ENCODE results near the gene SCFD1. TPM values are rescaled to one million over a fixed set of nuclear protein-coding genes. Genes with fewer than 3 reads are reported as not detected.

Gene SCFD1
- total RNA-seq, 4 donors from 2014 or later: 21.5 to 30.7 (median 28.2) TPM

DNA sequence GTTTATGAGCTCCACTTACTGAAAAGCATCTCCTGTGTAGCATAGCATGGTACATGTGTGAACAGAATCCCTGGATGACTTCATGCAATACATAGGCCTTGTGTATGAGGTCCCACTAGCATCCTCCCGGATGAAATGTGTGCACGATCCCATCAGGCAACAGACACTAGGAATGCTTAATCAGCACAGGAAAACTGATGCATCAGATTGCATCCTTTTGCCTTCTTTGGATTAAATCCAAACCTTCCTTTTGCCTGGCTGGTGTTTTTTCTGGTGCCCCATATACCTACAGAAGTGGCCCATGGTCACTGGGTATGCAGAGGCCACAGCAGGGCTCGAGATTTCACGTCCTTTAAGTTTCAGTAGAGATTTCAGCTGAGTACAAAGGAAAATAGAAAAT lies 131.3 kb downstream of the SCFD1 start:
- Histone ChIP-seq H3K27ac (no peak overlapping the region), H3K9me3 (no peaks in the 10 kb centered on the region), H3K4me3 (no peak overlapping the region), H3K4me1 (no peaks in the 10 kb centered on the region), H3K36me3 (no peaks in the 10 kb centered on the region), H3K27me3 (no peaks in the 10 kb centered on the region)
- ATAC-seq (no peak), DNase-seq (no peak)
- intact Hi-C loops (cut with DNase I; ENCODE audit: low total_unique reads) (no loop called here), in situ Hi-C loops (cut with MboI; ENCODE audit: low sequenced_read_pairs in 4 of 4) (no loop called here)
- TF ChIP-seq POLR2A (IDR thresholded peaks at IDR 0.05): no peak

DNA sequence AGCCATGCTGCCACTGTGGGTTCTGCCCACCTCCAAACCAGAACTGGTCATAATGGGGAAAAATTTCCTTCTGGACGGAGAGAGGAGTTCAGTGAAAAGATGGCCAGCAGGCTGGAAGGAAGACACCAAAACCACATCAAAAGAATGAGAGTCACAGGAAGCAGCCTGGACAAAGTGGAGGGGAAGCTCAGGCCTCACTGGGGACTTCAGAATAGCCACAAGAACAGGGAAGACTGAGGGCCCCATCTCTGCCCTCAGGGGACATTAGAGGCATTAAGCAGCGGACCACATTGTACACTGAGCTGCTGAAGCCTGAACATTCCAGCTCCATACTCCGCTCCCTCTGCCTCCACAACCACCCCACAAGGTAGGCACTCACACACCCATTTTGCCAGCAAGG lies 132.7 kb downstream of the SCFD1 start:
- intact Hi-C loops (cut with DNase I; ENCODE audit: low total_unique reads): no loop called here
- H3K27me3 ChIP-seq: no peaks in the 10 kb centered on the region

DNA sequence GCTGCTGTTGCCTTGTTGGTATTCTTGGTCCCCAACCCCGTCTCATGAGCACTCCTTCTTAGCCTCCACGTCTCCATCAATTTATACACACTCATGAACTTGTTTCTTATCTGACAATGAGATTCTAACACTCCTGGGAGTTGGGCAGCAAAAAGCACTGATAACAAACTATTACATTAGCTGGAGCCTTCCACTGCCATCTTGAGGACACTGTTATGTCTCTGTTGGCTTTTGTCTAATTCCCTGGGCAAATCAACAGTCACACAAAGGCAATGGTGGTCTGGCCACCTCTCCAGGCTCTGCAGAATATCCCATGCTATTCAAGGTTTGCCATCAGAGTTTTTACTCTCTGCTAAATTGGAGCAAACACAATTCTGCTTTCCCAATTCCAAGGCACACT lies 134.5 kb downstream of the SCFD1 start:
- Histone ChIP-seq H3K27ac (no peak overlapping the region), H3K4me3 (no peak overlapping the region), H3K27me3 (no peaks in the 10 kb centered on the region), H3K9me3 (no peaks in the 10 kb centered on the region), H3K4me1 (no peaks in the 10 kb centered on the region), H3K36me3 (no peaks in the 10 kb centered on the region)
- TF ChIP-seq, protein P1, sequence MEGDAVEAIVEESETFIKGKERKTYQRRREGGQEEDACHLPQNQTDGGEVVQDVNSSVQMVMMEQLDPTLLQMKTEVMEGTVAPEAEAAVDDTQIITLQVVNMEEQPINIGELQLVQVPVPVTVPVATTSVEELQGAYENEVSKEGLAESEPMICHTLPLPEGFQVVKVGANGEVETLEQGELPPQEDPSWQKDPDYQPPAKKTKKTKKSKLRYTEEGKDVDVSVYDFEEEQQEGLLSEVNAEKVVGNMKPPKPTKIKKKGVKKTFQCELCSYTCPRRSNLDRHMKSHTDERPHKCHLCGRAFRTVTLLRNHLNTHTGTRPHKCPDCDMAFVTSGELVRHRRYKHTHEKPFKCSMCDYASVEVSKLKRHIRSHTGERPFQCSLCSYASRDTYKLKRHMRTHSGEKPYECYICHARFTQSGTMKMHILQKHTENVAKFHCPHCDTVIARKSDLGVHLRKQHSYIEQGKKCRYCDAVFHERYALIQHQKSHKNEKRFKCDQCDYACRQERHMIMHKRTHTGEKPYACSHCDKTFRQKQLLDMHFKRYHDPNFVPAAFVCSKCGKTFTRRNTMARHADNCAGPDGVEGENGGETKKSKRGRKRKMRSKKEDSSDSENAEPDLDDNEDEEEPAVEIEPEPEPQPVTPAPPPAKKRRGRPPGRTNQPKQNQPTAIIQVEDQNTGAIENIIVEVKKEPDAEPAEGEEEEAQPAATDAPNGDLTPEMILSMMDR (IDR thresholded peaks at IDR 0.05 in 4 of 5, conservative IDR thresholded peaks at IDR 0.05 in 1 of 5): no peak
- TF ChIP-seq POLR2A (IDR thresholded peaks at IDR 0.05): no peak
- ATAC-seq: no peak
- in situ Hi-C loops (cut with MboI; ENCODE audit: low sequenced_read_pairs in 4 of 4): no loop called here
- DNase-seq: no peak
- intact Hi-C loops (cut with DNase I; ENCODE audit: low total_unique reads): no loop called here

More for the DNA sequence above, 132.7 kb downstream of the SCFD1 start:
- H3K4me3 ChIP-seq: no peak overlapping the region
- H3K27ac ChIP-seq: no peak overlapping the region
- in situ Hi-C loops (cut with MboI; ENCODE audit: low sequenced_read_pairs in 4 of 4): no loop called here
- ATAC-seq (no peak), DNase-seq (no peak)
- no peaks in the 10 kb centered on the region for H3K9me3 ChIP-seq
- no peaks in the 10 kb centered on the region for H3K36me3 ChIP-seq
- TF ChIP-seq, protein P1 (IDR thresholded peaks at IDR 0.05 in 4 of 5, conservative IDR thresholded peaks at IDR 0.05 in 1 of 5): no peak
- no peak for TF ChIP-seq POLR2A (IDR thresholded peaks at IDR 0.05)
- no peaks in the 10 kb centered on the region for H3K4me1 ChIP-seq

DNA sequence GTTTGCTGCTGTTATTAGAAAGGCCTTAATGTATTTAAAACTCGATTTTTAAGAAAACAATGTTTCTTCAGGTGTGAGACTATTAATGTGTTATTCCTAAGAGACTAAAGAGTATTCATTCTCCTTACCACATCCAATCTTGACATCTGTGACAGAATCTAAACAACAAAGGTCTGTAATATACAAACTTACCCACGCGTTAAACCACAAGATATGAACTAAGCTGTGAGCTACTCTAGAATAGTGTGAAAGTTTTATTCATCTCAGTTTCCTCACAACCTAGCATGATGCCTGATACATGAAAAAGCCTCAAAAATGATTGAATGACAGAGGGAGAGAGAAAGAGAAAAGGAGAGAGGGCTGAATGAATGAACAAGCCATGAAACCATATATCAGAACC lies 135.0 kb downstream of the SCFD1 start:
- TF ChIP-seq, protein P1 (IDR thresholded peaks at IDR 0.05 in 4 of 5, conservative IDR thresholded peaks at IDR 0.05 in 1 of 5): no peak
- TF ChIP-seq POLR2A (IDR thresholded peaks at IDR 0.05): no peak
- no peak overlapping the region for H3K27ac ChIP-seq
- DNase-seq: no peak
- ATAC-seq: no peak
- no peaks in the 10 kb centered on the region for H3K27me3 ChIP-seq
- no peak overlapping the region for H3K4me3 ChIP-seq
- in situ Hi-C loops (cut with MboI; ENCODE audit: low sequenced_read_pairs in 4 of 4) (no loop called here), intact Hi-C loops (cut with DNase I; ENCODE audit: low total_unique reads) (no loop called here)
- no peaks in the 10 kb centered on the region for H3K9me3 ChIP-seq
- no peaks in the 10 kb centered on the region for H3K36me3 ChIP-seq
- no peaks in the 10 kb centered on the region for H3K4me1 ChIP-seq

DNA sequence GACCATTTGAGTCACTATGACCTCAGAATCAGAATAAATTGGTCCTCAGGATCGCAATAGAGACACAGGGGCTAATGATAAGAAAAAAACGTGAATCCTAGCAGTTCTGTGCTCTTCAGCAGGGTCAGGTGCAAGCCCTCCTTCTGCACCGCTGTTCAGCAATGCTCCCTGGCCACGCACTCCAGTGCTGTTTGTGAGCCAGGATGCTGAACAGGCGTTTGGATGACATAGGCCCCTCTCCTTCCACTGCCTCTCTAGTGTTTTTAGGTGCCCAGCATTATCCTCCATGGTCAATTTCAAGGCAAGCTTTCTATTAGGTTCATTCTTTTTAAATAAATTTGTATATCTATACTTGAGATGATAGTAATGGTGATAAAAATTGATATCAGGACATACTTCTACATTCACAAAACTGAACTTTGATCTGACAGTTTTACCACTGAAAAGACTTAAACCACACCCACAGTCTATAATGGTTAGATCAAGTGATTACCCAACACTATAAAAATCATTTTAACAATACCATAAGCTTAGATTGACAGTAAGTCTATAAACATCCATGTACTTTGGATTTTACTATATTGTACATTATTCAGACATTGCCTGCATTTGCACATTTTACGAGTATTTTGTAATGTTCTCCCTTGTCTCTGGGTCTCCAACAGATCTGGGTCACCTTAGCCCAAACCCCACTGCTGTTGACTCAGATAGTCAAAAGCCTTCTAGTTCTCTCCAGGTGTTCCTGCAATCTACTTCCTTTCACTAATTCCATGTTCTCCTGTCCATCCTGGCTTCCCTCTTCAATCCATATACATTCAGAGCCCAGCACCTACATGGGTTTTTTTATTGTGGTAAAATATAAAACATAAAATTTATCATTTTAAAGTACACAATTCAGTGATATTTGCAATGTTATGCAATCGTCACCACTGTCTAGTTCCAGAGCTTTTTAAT lies 137.3 kb downstream of the SCFD1 start:
- no peak overlapping the region for H3K27ac ChIP-seq
- DNase-seq (no peak), ATAC-seq (no peak)
- intact Hi-C loops (cut with DNase I; ENCODE audit: low total_unique reads) (no loop called here), in situ Hi-C loops (cut with MboI; ENCODE audit: low sequenced_read_pairs in 4 of 4) (no loop called here)
- no peak overlapping the region for H3K4me3 ChIP-seq
- H3K4me1 ChIP-seq: no peaks in the 10 kb centered on the region
- peaks cover 0 to 9% (median 0%) of the 10 kb centered on the region in 3 donors for H3K9me3 ChIP-seq
- H3K36me3 ChIP-seq: no peaks in the 10 kb centered on the region
- no peaks in the 10 kb centered on the region for H3K27me3 ChIP-seq
- no peak for TF ChIP-seq POLR2A (IDR thresholded peaks at IDR 0.05)
- TF ChIP-seq, protein P1 (IDR thresholded peaks at IDR 0.05 in 4 of 5, conservative IDR thresholded peaks at IDR 0.05 in 1 of 5): no peak

Measured in gastrocnemius medialis (tissue), 4 donors.